H9 (cell line): ENCODE results near the gene NEK5. TPM values are rescaled to one million over a fixed set of nuclear protein-coding genes. Genes with fewer than 3 reads are reported as not detected.

ENCODE experiments used
- DNase-seq: peaks from one replicate; pipeline ENCODE4 v3.0.0-alpha.2; 2017
- H2AFZ ChIP-seq: one replicate; pipeline ENCODE4 v1.6.1; 2013; ENCODE audit warnings: mild to moderate bottlenecking, low read length, control low read depth, moderate library complexity
- H2AK5ac ChIP-seq: 2 replicates; pipeline ENCODE4 v1.6.1; 2013; ENCODE audit warnings: low read length, control low read depth, mixed read lengths; ENCODE audit not compliant: insufficient read length
- H2BK120ac ChIP-seq: one replicate; pipeline ENCODE4 v1.6.1; 2013; ENCODE audit warnings: low read depth, mild to moderate bottlenecking, low read length, control low read depth, inconsistent platforms; ENCODE audit not compliant: poor library complexity, severe bottlenecking
- H2BK12ac ChIP-seq: 2 replicates; pipeline ENCODE4 v1.6.1; 2013; ENCODE audit warnings: low read length, control low read depth, mixed read lengths, low read depth; ENCODE audit not compliant: insufficient read length
- H2BK15ac ChIP-seq: 2 replicates; pipeline ENCODE4 v1.6.1; 2013; ENCODE audit warnings: low read depth, low read length, control low read depth
- H2BK20ac ChIP-seq: one replicate; pipeline ENCODE4 v1.6.1; 2013; ENCODE audit warnings: low read depth, mild to moderate bottlenecking, low read length, control low read depth, inconsistent platforms; ENCODE audit not compliant: poor library complexity, severe bottlenecking
- H2BK5ac ChIP-seq: 2 replicates; pipeline ENCODE4 v1.6.1; 2013; ENCODE audit warnings: low read length, control low read depth, mixed read lengths; ENCODE audit not compliant: insufficient read length
- H3K14ac ChIP-seq: 2 replicates; pipeline ENCODE4 v1.6.1; 2013; ENCODE audit warnings: low read length, control low read depth; ENCODE audit not compliant: insufficient read depth
- H3K18ac ChIP-seq: 2 replicates; pipeline ENCODE4 v1.6.1; 2013; ENCODE audit warnings: low read depth, mild to moderate bottlenecking, mixed read lengths, low read length, control low read depth; ENCODE audit not compliant: insufficient read length
- H3K23ac ChIP-seq: 2 replicates; pipeline ENCODE4 v1.6.1; 2013; ENCODE audit warnings: low read length, control low read depth, mixed read lengths, low read depth; ENCODE audit not compliant: insufficient read length
- H3K23me2 ChIP-seq: 2 replicates; pipeline ENCODE4 v1.6.1; 2013; ENCODE audit warnings: low read depth, mild to moderate bottlenecking, mixed read lengths, low read length, control low read depth; ENCODE audit not compliant: insufficient read length, poor library complexity, severe bottlenecking
- H3K27ac ChIP-seq: 2 replicates; pipeline ENCODE4 v1.5.1; 2013; ENCODE audit warnings: low read length, control low read depth, mixed read lengths, low read depth; ENCODE audit not compliant: insufficient read length
- H3K27me3 ChIP-seq: 2 replicates; pipeline ENCODE4 v1.6.1; 2013; ENCODE audit warnings: low read length, control low read depth, inconsistent platforms; ENCODE audit not compliant: insufficient read depth
- H3K4ac ChIP-seq: 2 replicates; pipeline ENCODE4 v1.6.1; 2013; ENCODE audit warnings: low read depth, mild to moderate bottlenecking, control low read depth, inconsistent platforms, low read length, moderate library complexity
- H3K4me1 ChIP-seq: 2 replicates; pipeline ENCODE4 v1.6.1; 2013; ENCODE audit warnings: low read length, control low read depth, inconsistent platforms; ENCODE audit not compliant: insufficient read depth
- H3K4me2 ChIP-seq: 2 replicates; pipeline ENCODE4 v1.6.1; 2013; ENCODE audit warnings: low read length, control low read depth, mixed read lengths; ENCODE audit not compliant: insufficient read length, insufficient read depth
- H3K56ac ChIP-seq: 2 replicates; pipeline ENCODE4 v1.6.1; 2013; ENCODE audit warnings: low read depth, mild to moderate bottlenecking, mixed read lengths, low read length, control low read depth; ENCODE audit not compliant: insufficient read length
- H3K79me1 ChIP-seq: 2 replicates; pipeline ENCODE4 v1.6.1; 2013; ENCODE audit warnings: low read depth, mild to moderate bottlenecking, moderate library complexity, low read length, control low read depth, inconsistent platforms; ENCODE audit not compliant: insufficient read depth, poor library complexity, severe bottlenecking
- H3K79me2 ChIP-seq: 2 replicates; pipeline ENCODE4 v1.6.1; 2013; ENCODE audit warnings: low read length, control low read depth, inconsistent platforms; ENCODE audit not compliant: insufficient read depth
- H3K9ac ChIP-seq: 2 replicates; pipeline ENCODE4 v1.6.1; 2013; ENCODE audit warnings: low read length, control low read depth, mixed read lengths; ENCODE audit not compliant: insufficient read length; ENCODE audit errors: extremely low read depth
- H3K9me3 ChIP-seq: one replicate; pipeline ENCODE4 v1.6.1; 2013; ENCODE audit warnings: low read depth, low read length, inconsistent platforms; ENCODE audit not compliant: control insufficient read depth
- H3T11ph ChIP-seq: one replicate; pipeline ENCODE4 v1.6.1; 2013; ENCODE audit warnings: mild to moderate bottlenecking, low read length, control low read depth, inconsistent platforms
- H4K20me1 ChIP-seq: one replicate; pipeline ENCODE4 v1.6.1; 2013; ENCODE audit not compliant: control insufficient read depth, insufficient read length, insufficient read depth
- H4K5ac ChIP-seq: 2 replicates; pipeline ENCODE4 v1.6.1; 2013; ENCODE audit warnings: low read depth, mild to moderate bottlenecking, mixed read lengths, low read length, control low read depth; ENCODE audit not compliant: insufficient read length
- H4K8ac ChIP-seq: replicated peaks from 2 replicates; pipeline ENCODE4 v1.6.1; 2013; ENCODE audit warnings: low read length, control low read depth, mixed read lengths, low read depth; ENCODE audit not compliant: insufficient read length
- H4K91ac ChIP-seq: 2 replicates; pipeline ENCODE4 v1.6.1; 2013; ENCODE audit warnings: low read depth, mild to moderate bottlenecking, moderate library complexity, mixed read lengths, low read length, control low read depth; ENCODE audit not compliant: insufficient read length
- H3K27ac Mint-ChIP-seq, 3 experiments: 2 replicates in 2 of 3; 3 replicates in 1 of 3; pipeline ENCODE4 v1.8.0; 2020 to 2021; ENCODE audit warnings: mixed read lengths in 3 of 3, mild to moderate bottlenecking in 1 of 3, moderate library complexity in 1 of 3
- H3K27me3 Mint-ChIP-seq: 2 replicates; pipeline ENCODE4 v1.8.0; 2021; ENCODE audit warnings: low read depth, mild to moderate bottlenecking, moderate library complexity, mixed read lengths
- H3K36me3 Mint-ChIP-seq, 3 experiments: 2 replicates in 2 of 3; 3 replicates in 1 of 3; pipeline ENCODE4 v1.8.0; 2020 to 2021; ENCODE audit warnings: low read depth in 3 of 3, mixed read lengths in 3 of 3; ENCODE audit not compliant: insufficient read depth in 1 of 3
- H3K4me1 Mint-ChIP-seq, 2 experiments: 2 replicates each; pipeline ENCODE4 v1.8.0; 2020; ENCODE audit warnings: mixed read lengths in 2 of 2
- H3K4me3 Mint-ChIP-seq, 2 experiments: 2 replicates in 1 of 2; 3 replicates in 1 of 2; pipeline ENCODE4 v1.8.0; 2020 to 2021; ENCODE audit warnings: mild to moderate bottlenecking in 2 of 2, mixed read lengths in 2 of 2, moderate library complexity in 1 of 2
- H3K9me3 Mint-ChIP-seq, 2 experiments: 2 replicates in 1 of 2; 3 replicates in 1 of 2; pipeline ENCODE4 v1.8.0; 2020; ENCODE audit warnings: mild to moderate bottlenecking in 2 of 2, mixed read lengths in 2 of 2, moderate library complexity in 1 of 2
- CTCF ChIP-seq: fragments of 200-600 bp; sonication (generic); conservative IDR thresholded peaks from 3 replicates; pipeline ENCODE4 v1.8.0; 2021; ENCODE audit warnings: antibody characterized with exemption, mild to moderate bottlenecking
- WGBS: extraction: QIAGEN DNeasy Blood & Tissue Kit; methylation state at CpG from one replicate; pipeline ENCODE4 v1.1.7; 2013; ENCODE audit warnings: missing lambda C conversion rate, low lambda C conversion rate, mixed read lengths; ENCODE audit not compliant: insufficient read length; ENCODE audit errors: extremely low coverage; 5-methylcytosine and 5-hydroxymethylcytosine counted together
- total RNA-seq: library from RNA; stranded (reverse); gene quantifications from 2 replicates; pipeline ENCODE4 v1.2.1, GENCODE V29; 2021

NEK5 gene
- total RNA-seq, 1 experiment from 2014 or later, result 0.26 TPM

- Mint-ChIP-seq H3K27me3 (peaks cover 16% of the 10 kb centered on the region), H3K9me3 (peaks cover 0 to 3% of the 10 kb centered on the region in 2 experiments; a peak in 1 of 5 replicates), H3K27ac (no peak overlapping the region), H3K36me3 (peaks cover 14 to 20% (median 15%) of the 10 kb centered on the region in 3 experiments), H3K4me3 (no peak overlapping the region), H3K4me1 (peaks cover 15 to 18% of the 10 kb centered on the region in 2 experiments)
- H3K79me1 ChIP-seq, result no peaks in the 10 kb centered on the region
- H3K23ac ChIP-seq, result no peak overlapping the region
- H3T11ph ChIP-seq, result no peak overlapping the region
- H2BK120ac ChIP-seq, result no peak overlapping the region
- H2BK12ac ChIP-seq, result no peak overlapping the region
- no peak overlapping the region for H3K18ac ChIP-seq
- DNase-seq, result no peak
- H3K4ac ChIP-seq, result no peak overlapping the region
- H2BK15ac ChIP-seq, result no peak overlapping the region
- H4K5ac ChIP-seq, result no peak overlapping the region
- no peak overlapping the region for H3K56ac ChIP-seq
- no peak for TF ChIP-seq CTCF
- H3K4me1 ChIP-seq, result no peaks in the 10 kb centered on the region
- H3K4me2 ChIP-seq, result no peak overlapping the region
- WGBS, result no CpG with 5 or more reads among the region's 6 CpGs
- H2BK5ac ChIP-seq, result no peak overlapping the region
- no peak overlapping the region for H2BK20ac ChIP-seq
- H2AFZ ChIP-seq, result no peak overlapping the region
- peaks cover 4% of the 10 kb centered on the region for H3K9me3 ChIP-seq
- peaks cover 8% of the 10 kb centered on the region for H3K23me2 ChIP-seq
- H3K27me3 ChIP-seq, result no peaks in the 10 kb centered on the region; the same call in 1 of the 2 replicates
- no peak overlapping the region for H3K27ac ChIP-seq
- no peaks in the 10 kb centered on the region for H3K79me2 ChIP-seq
- H4K8ac ChIP-seq, result no peak overlapping the region
- no peak overlapping the region for H2AK5ac ChIP-seq
- no peaks in the 10 kb centered on the region for H4K20me1 ChIP-seq
- H3K9ac ChIP-seq, result no peak overlapping the region
- H4K91ac ChIP-seq, result no peak overlapping the region
- H3K14ac ChIP-seq, result no peak overlapping the region
Measured at GRCh38 chr13:52127378-52127777, 1.5 kb downstream of the NEK5 start.
